ENCODE results near the gene C16orf86. TPM values are rescaled to one million over a fixed set of nuclear protein-coding genes. Genes with fewer than 3 reads are reported as not detected.

C16orf86 gene
- total RNA-seq, 4 donors from 2014 or later, result 5.0 to 8.3 (median 7.6) TPM

GRCh38 chr16:67667817-67668494, 1.3 kb downstream of the C16orf86 start:
- ATAC-seq (ENCODE audit: low FRiP score) (peak; percentile 69), DNase-seq (ENCODE audit: low spot score) (no peak)
- peak in 1 of 3 donors; percentile 44 for TF ChIP-seq CTCF (IDR thresholded peaks at IDR 0.05)

GRCh38 chr16:67668495-67669157, 2.0 kb downstream of the C16orf86 start:
- TF ChIP-seq CTCF (IDR thresholded peaks at IDR 0.05), result no peak
- ATAC-seq (ENCODE audit: low FRiP score), result no peak
- DNase-seq (ENCODE audit: low spot score), result no peak

GRCh38 chr16:67669499-67670101, 3.0 kb downstream of the C16orf86 start:
- DNase-seq (ENCODE audit: low spot score) (no peak), ATAC-seq (ENCODE audit: low FRiP score) (no peak)
- no peak for TF ChIP-seq CTCF (IDR thresholded peaks at IDR 0.05)

GRCh38 chr16:67672306-67672705, 5.7 kb downstream of the C16orf86 start:
- no peak for DNase-seq (ENCODE audit: low spot score)
- no peak for ATAC-seq (ENCODE audit: low FRiP score)
- no peak for TF ChIP-seq CTCF (IDR thresholded peaks at IDR 0.05)

GRCh38 chr16:67672739-67673662, 6.4 kb downstream of the C16orf86 start:
- ATAC-seq (ENCODE audit: low FRiP score) (peak; percentile 50), DNase-seq (ENCODE audit: low spot score) (no peak)
- TF ChIP-seq CTCF (IDR thresholded peaks at IDR 0.05), result peak in 1 of 3 donors; percentile 6

- ATAC-seq (ENCODE audit: low FRiP score), result no peak
- DNase-seq (ENCODE audit: low spot score), result no peak
- TF ChIP-seq CTCF (IDR thresholded peaks at IDR 0.05), result no peak
These were observed 7.3 kb downstream of the C16orf86 start for GRCh38 chr16:67673712-67674580.
